HepG2 (cell line): ENCODE results near the gene MRPS21. TPM values are rescaled to one million over a fixed set of nuclear protein-coding genes. Genes with fewer than 3 reads are reported as not detected.
A peak's percentile ranks its signal among the peaks of the same experiment; 100 is the strongest.

Source experiments
- ARNT2 ChIP-seq: sonication (generic); formaldehyde crosslinking; IDR thresholded peaks from 2 replicates; pipeline ENCODE4 v1.8.0; 2022; ENCODE audit warnings: mild to moderate bottlenecking, low read depth, missing genetic modification reagents, moderate library complexity
- CBFB ChIP-seq: sonication (generic); formaldehyde crosslinking; IDR thresholded peaks from 2 replicates; pipeline ENCODE4 v1.4.0; 2020; ENCODE audit warnings: missing genetic modification reagents
- CEBPZ ChIP-seq: IDR thresholded peaks from 2 replicates; pipeline ENCODE4 v1.6.1; 2012; ENCODE audit warnings: low read length, improper control_type of control experiment
- HIVEP1 ChIP-seq: sonication (generic); formaldehyde crosslinking; IDR thresholded peaks from 2 replicates; pipeline ENCODE4 v1.4.0; 2020; ENCODE audit warnings: mild to moderate bottlenecking, missing genetic modification reagents
- MED1 ChIP-seq: sonication (generic); formaldehyde crosslinking; IDR thresholded peaks from 2 replicates; pipeline ENCODE4 v1.4.0; 2020; ENCODE audit warnings: missing genetic modification reagents
- RXRB ChIP-seq: IDR thresholded peaks from 2 replicates; pipeline ENCODE4 v1.6.1; 2016; ENCODE audit warnings: borderline replicate concordance, missing genetic modification reagents, missing compliant biosample characterization
- SMARCC2 ChIP-seq: fragments of 450-650 bp; IDR thresholded peaks from 2 replicates; pipeline ENCODE4 v1.6.1; 2017; ENCODE audit warnings: antibody characterized with exemption, mild to moderate bottlenecking
- SMARCE1 ChIP-seq: fragments of 450-650 bp; IDR thresholded peaks from 2 replicates; pipeline ENCODE4 v1.6.1; 2017; ENCODE audit warnings: borderline replicate concordance
- SP2 ChIP-seq: sonication (generic); formaldehyde crosslinking; IDR thresholded peaks from 2 replicates; pipeline ENCODE4 v1.5.1; 2020; ENCODE audit warnings: mild to moderate bottlenecking, missing genetic modification reagents
- SRF ChIP-seq: IDR thresholded peaks from 2 replicates; pipeline ENCODE4 v1.6.1; 2011; ENCODE audit warnings: mild to moderate bottlenecking, low read depth, low read length, moderate library complexity
- SRSF9 ChIP-seq: fragments of 200-400 bp; formaldehyde crosslinking; IDR thresholded peaks from 2 replicates; pipeline ENCODE4 v1.6.1; 2018; ENCODE audit warnings: borderline replicate concordance, mild to moderate bottlenecking, low read depth, low read length; ENCODE audit not compliant: insufficient read depth, poor library complexity, severe bottlenecking
- TBX3 ChIP-seq: fragments of 450-650 bp; IDR thresholded peaks from 2 replicates; pipeline ENCODE4 v1.6.1; 2017; ENCODE audit warnings: antibody characterized with exemption, mild to moderate bottlenecking, inconsistent platforms, borderline replicate concordance
- YY1 ChIP-seq: IDR thresholded peaks from 2 replicates; pipeline ENCODE4 v1.6.1; 2011; ENCODE audit warnings: low read length, low read depth, moderate library complexity, mild to moderate bottlenecking; ENCODE audit not compliant: insufficient read depth, insufficient replicate concordance
- ZNF121 ChIP-seq: sonication (generic); formaldehyde crosslinking; IDR thresholded peaks from 2 replicates; pipeline ENCODE4 v1.5.0; 2020; ENCODE audit warnings: mild to moderate bottlenecking, missing genetic modification reagents
- ZNF143 ChIP-seq: sonication (generic); formaldehyde crosslinking; IDR thresholded peaks from 2 replicates; pipeline ENCODE4 v1.4.0; 2020; ENCODE audit warnings: missing genetic modification reagents
- ZNF205 ChIP-seq: IDR thresholded peaks from 2 replicates; pipeline ENCODE4 v1.6.1; 2018; ENCODE audit warnings: missing biosample characterization, missing genetic modification reagents
- ZNF263 ChIP-seq: sonication (generic); formaldehyde crosslinking; IDR thresholded peaks from 2 replicates; pipeline ENCODE4 v1.4.0; 2020; ENCODE audit warnings: missing genetic modification reagents
- ZNF468 ChIP-seq: sonication (generic); formaldehyde crosslinking; IDR thresholded peaks from 2 replicates; pipeline ENCODE4 v1.8.0; 2022; ENCODE audit warnings: mild to moderate bottlenecking, moderate library complexity, missing genetic modification reagents
- ZNF574 ChIP-seq: sonication (generic); formaldehyde crosslinking; IDR thresholded peaks from 2 replicates; pipeline ENCODE4 v1.4.0; 2020; ENCODE audit warnings: missing genetic modification reagents
- ZNF713 ChIP-seq: sonication (generic); formaldehyde crosslinking; IDR thresholded peaks from 2 replicates; pipeline ENCODE4 v1.4.0; 2020; ENCODE audit warnings: mild to moderate bottlenecking, missing genetic modification reagents
- ZNF792 ChIP-seq: IDR thresholded peaks from 2 replicates; pipeline ENCODE4 v1.6.1; 2016
- ZSCAN30 ChIP-seq: sonication (generic); formaldehyde crosslinking; IDR thresholded peaks from 2 replicates; pipeline ENCODE4 v1.5.0; 2020; ENCODE audit warnings: mild to moderate bottlenecking, missing genetic modification reagents
- polyA plus RNA-seq, 8 experiments: library from polyadenylated mRNA; depleted of rRNA in 3 of 8; stranded (reverse) in 7 of 8; unstranded in 1 of 8; fragments of >200 nt; fragmentation: Illumina TruSeq in 4 of 8; extraction: Trizol in 4 of 8; gene quantifications; 2 replicates each; pipeline versions ENCODE4 v1.2.1 to v1.2.3, GENCODE V29; 2011 to 2016; ENCODE audit warnings: low read depth in 4 of 8, missing spikeins in 1 of 8, mixed read lengths in 1 of 8; ENCODE audit not compliant: insufficient read depth in 1 of 8
- total RNA-seq, 5 experiments: library from RNA; depleted of rRNA; stranded (reverse); fragments of >200 nt; fragmentation: Illumina TruSeq; extraction: Trizol; gene quantifications; 2 replicates each; pipeline ENCODE4 v1.2.3, GENCODE V29; 2016; ENCODE audit warnings: low read depth in 1 of 5
- TF ChIP-seq, protein P1 (sequence below): sonication (generic); formaldehyde crosslinking; IDR thresholded peaks from 2 replicates; pipeline ENCODE4 v1.4.0; 2020; ENCODE audit warnings: missing genetic modification reagents

Gene MRPS21
- total and polyA plus RNA-seq, 2 of the 13 experiments (the other 11 are each of a cell fraction or from before 2014, with no cell fraction given): 59.4 to 64.2 TPM

DNA sequence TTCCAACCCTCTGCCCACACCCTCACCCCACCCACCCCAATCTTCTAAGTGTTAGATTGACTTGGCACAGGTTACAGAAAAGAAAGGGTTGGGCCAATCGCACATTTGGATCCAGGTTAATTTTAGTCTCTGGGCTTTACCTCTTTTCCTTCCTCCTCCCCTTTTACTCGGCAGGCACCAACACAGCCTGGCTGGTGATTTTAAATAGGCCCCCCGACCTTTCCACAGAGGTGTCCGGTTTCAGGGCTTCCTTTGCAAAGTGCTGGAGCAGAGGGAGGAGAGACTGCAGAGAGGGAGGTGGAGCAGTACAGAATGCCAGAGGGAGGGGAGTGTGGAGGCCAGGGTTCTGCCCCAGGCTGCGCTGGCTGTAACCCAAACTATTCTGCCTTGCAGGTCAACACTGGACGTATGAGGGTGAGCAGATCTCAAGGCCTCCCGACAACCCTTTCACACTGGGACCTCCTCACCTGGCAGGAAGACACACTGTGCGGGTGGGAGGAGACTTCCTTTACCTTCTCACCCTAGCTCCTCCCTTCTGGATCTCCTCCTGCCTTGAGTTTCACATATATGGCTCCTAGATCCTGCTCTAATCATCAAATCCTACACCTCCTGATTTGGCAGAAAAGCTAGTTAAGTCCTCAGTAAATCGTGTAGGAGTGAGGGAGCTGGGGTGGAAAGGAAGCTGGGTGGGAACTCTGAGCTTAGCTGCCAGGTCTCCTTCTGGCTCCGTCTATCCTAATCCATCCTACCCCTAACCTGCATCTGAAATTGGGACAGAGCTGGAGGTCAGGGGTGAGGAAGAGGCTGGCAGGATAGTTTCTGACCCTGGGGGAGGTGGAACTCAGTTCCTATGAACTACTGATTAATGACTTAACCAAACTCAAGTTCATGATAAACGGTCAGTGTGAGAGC, 33.6 kb upstream of the MRPS21 start (continued):
- TF ChIP-seq CEBPZ (no peak), ZNF121 (peak; percentile 52; the same call in 1 of the 2 replicates), SRSF9 (no peak), ZSCAN30 (CRISPR knock-in tag) (no peak), TBX3 (no peak), MED1 (CRISPR knock-in tag) (no peak), YY1 (no peak), SP2 (CRISPR knock-in tag) (no peak), SMARCC2 (no peak), ARNT2 (no peak), SRF (no peak), CBFB (no peak), ZNF713 (CRISPR knock-in tag) (no peak), HIVEP1 (CRISPR knock-in tag) (no peak), ZNF792 (CRISPR knock-in tag) (no peak), RXRB (CRISPR knock-in tag) (no peak), SMARCE1 (no peak), ZNF468 (no peak), ZNF263 (CRISPR knock-in tag) (no peak), ZNF574 (0 out of 2 replicates have a peak, but pooled peaks have one; percentile 15), ZNF205 (CRISPR knock-in tag) (no peak), ZNF143 (0 out of 2 replicates have a peak, but pooled peaks have one; percentile 41)
- TF ChIP-seq, protein P1, sequence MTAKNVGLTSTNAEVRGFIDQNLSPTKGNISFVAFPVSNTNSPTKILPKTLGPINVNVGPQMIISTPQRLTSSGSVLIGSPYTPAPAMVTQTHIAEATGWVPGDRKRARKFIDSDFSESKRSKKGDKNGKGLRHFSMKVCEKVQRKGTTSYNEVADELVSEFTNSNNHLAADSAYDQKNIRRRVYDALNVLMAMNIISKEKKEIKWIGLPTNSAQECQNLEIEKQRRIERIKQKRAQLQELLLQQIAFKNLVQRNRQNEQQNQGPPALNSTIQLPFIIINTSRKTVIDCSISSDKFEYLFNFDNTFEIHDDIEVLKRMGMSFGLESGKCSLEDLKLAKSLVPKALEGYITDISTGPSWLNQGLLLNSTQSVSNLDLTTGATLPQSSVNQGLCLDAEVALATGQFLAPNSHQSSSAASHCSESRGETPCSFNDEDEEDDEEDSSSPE (CRISPR knock-in tag): no peak
